ENCODE data around the gene DAPK2. TPM values are rescaled to one million over a fixed set of nuclear protein-coding genes. Genes with fewer than 3 reads are reported as not detected.

Gene DAPK2
- total and polyA plus RNA-seq, 9 donors, result 0.77 to 6.2 (median 2.0) TPM

- no peak for DNase-seq
- H3K4me3 ChIP-seq, result no peak overlapping the region
- no peaks in the 10 kb centered on the region for H3K9me3 ChIP-seq
- intact Hi-C loops (cut with DNase I), result no loop called here
- H3K36me3 ChIP-seq, result no peaks in the 10 kb centered on the region
- no peak overlapping the region for H3K27ac ChIP-seq
- H3K27me3 ChIP-seq, result no peaks in the 10 kb centered on the region
- TF ChIP-seq CTCF (IDR thresholded peaks at IDR 0.05) (no peak), POLR2A (IDR thresholded peaks at IDR 0.05) (no peak), EP300 (IDR thresholded peaks at IDR 0.05) (no peak)
- H3K4me1 ChIP-seq (ENCODE audit: insufficient read depth), result peaks cover 3% of the 10 kb centered on the region
- WGBS, 3 donors, result 42 to 66% (median 45%) methylated on average over 9 of the region's 9 CpGs
Observed at GRCh38 chr15:63876085-63876662, 170.1 kb downstream of the DAPK2 start.

- H3K27ac ChIP-seq, result no peak overlapping the region
- WGBS, 3 donors, result 63 to 74% (median 71%) methylated on average over 4 of the region's 4 CpGs
- no peak for DNase-seq
- H3K4me1 ChIP-seq (ENCODE audit: insufficient read depth), result no peaks in the 10 kb centered on the region
- H3K27me3 ChIP-seq, result no peaks in the 10 kb centered on the region
- no peak overlapping the region for H3K4me3 ChIP-seq
- intact Hi-C loops (cut with DNase I), result no loop called here
- no peak for TF ChIP-seq CTCF (IDR thresholded peaks at IDR 0.05)
- TF ChIP-seq POLR2A (IDR thresholded peaks at IDR 0.05), result no peak
- no peak for TF ChIP-seq EP300 (IDR thresholded peaks at IDR 0.05)
- no peaks in the 10 kb centered on the region for H3K9me3 ChIP-seq
- H3K36me3 ChIP-seq, result no peaks in the 10 kb centered on the region
Observed at GRCh38 chr15:63874616-63875015, 171.7 kb downstream of the DAPK2 start.

GRCh38 chr15:63872759-63873510 lies 173.3 kb downstream of the DAPK2 start:
- H3K4me3 ChIP-seq, result no peak overlapping the region
- H3K27ac ChIP-seq, result no peak overlapping the region
- no peak for DNase-seq
- TF ChIP-seq CTCF (IDR thresholded peaks at IDR 0.05) (no peak), POLR2A (IDR thresholded peaks at IDR 0.05) (no peak), EP300 (IDR thresholded peaks at IDR 0.05) (no peak)
- intact Hi-C loops (cut with DNase I), result no loop called here
- H3K4me1 ChIP-seq (ENCODE audit: insufficient read depth), result no peaks in the 10 kb centered on the region
- no peaks in the 10 kb centered on the region for H3K9me3 ChIP-seq
- no peaks in the 10 kb centered on the region for H3K27me3 ChIP-seq
- H3K36me3 ChIP-seq, result no peaks in the 10 kb centered on the region
- WGBS, 3 donors, result 81 to 83% (median 83%) methylated on average over 8 of the region's 8 CpGs

GRCh38 chr15:63870487-63871209 lies 175.6 kb downstream of the DAPK2 start:
- WGBS, 3 donors, result 33 to 41% (median 39%) methylated on average over 6 of the region's 6 CpGs
- peak in 4 of 5 donors; percentile 20 to 51 (median 40) for DNase-seq
- Histone ChIP-seq H3K27ac (no peak overlapping the region), H3K9me3 (no peaks in the 10 kb centered on the region), H3K4me3 (no peak overlapping the region), H3K4me1 (ENCODE audit: insufficient read depth) (no peaks in the 10 kb centered on the region), H3K36me3 (no peaks in the 10 kb centered on the region), H3K27me3 (no peaks in the 10 kb centered on the region)
- TF ChIP-seq CTCF (IDR thresholded peaks at IDR 0.05) (no peak), POLR2A (IDR thresholded peaks at IDR 0.05) (no peak), EP300 (IDR thresholded peaks at IDR 0.05) (no peak)
- intact Hi-C loops (cut with DNase I), result no loop called here
